HepG2 (cell line): ENCODE measurements around the gene TRMU. TPM values are rescaled to one million over a fixed set of nuclear protein-coding genes. Genes with fewer than 3 reads are reported as not detected.
A peak's percentile ranks its signal among the peaks of the same experiment; 100 is the strongest.

ENCODE experiments used
- ATAC-seq: fragments of 200-7000 bp; cut with Tn5 transposase; 3 replicates; pipeline ENCODE4 v1.9.1; 2020; ENCODE audit warnings: mild to moderate bottlenecking, moderate library complexity
- BruUV-seq: library from RNA; stranded (reverse); fragments of 400-500 nt; replicated peaks from 2 replicates; lab custom pipeline; 2021; lab: Mats Ljungman, UMichigan
- CTCF ChIA-PET: fragments of 300-600 bp; formaldehyde crosslinking; extraction: SDS; loops from one replicate; lab custom pipeline; 2021; ENCODE audit warnings: low total read pairs, inconsistent platforms, low intra/inter-chr PET ratio; lab: Yijun Ruan, JAX
- POLR2A ChIA-PET: fragments of 350-600 bp; sonication (Branson Sonifier 250); formaldehyde crosslinking; loops from one replicate; lab custom pipeline; 2020; ENCODE audit warnings: antibody characterized with exemption, inconsistent platforms; lab: Yijun Ruan, JAX
- DNase-seq: peaks from one replicate; pipeline ENCODE4 v3.0.0-alpha.2; 2015; ENCODE audit warnings: low spot score
- FAIRE-seq: peaks from 3 replicates; lab custom pipeline; 2011; peaks lifted over from hg19 to GRCh38; lab: Jason Lieb, UNC
- H2AFZ ChIP-seq: one replicate; pipeline ENCODE4 v1.6.1; 2011; ENCODE audit warnings: low read length, inconsistent platforms
- H3K27ac ChIP-seq: fragments of 300-600 bp; 3 replicates; pipeline ENCODE4 v1.8.0; 2011; ENCODE audit warnings: mixed run types, mild to moderate bottlenecking, mixed read lengths, low read length, inconsistent platforms; ENCODE audit not compliant: insufficient read depth; ENCODE audit errors: extremely low read length
- H3K27me3 ChIP-seq, 2 experiments: fragments of 200-600 bp in 1 of 2; 2 replicates in 1 of 2; 3 replicates in 1 of 2; pipeline versions ENCODE4 v1.6.0 to v1.8.0; 2011; ENCODE audit warnings: low read length in 2 of 2, mild to moderate bottlenecking in 2 of 2, moderate library complexity in 2 of 2, inconsistent platforms in 1 of 2; ENCODE audit not compliant: insufficient read depth in 2 of 2, control insufficient read depth in 1 of 2
- H3K36me3 ChIP-seq, 2 experiments: fragments of 200-600 bp in 1 of 2; replicated peaks in 1 of 2; 2 replicates in 1 of 2; 3 replicates in 1 of 2; pipeline versions ENCODE4 v1.5.1 to v1.8.0; 2011; ENCODE audit warnings: low read length in 2 of 2, inconsistent platforms in 1 of 2; ENCODE audit not compliant: insufficient read depth in 2 of 2, control insufficient read depth in 1 of 2
- H3K4me1 ChIP-seq: 2 replicates; pipeline ENCODE4 v1.5.1; 2012; ENCODE audit warnings: low read length, inconsistent platforms; ENCODE audit not compliant: insufficient read depth
- H3K4me2 ChIP-seq: 2 replicates; pipeline ENCODE4 v1.6.0; 2011; ENCODE audit warnings: low read depth, low read length, inconsistent platforms
- H3K4me3 ChIP-seq, 3 experiments: fragments of 200-600 bp in 1 of 3; sonication (generic), shearing (Covaris generic) in 1 of 3; replicated peaks in 1 of 3; 2 replicates each; pipeline ENCODE4 v1.5.1; 2011 to 2016; ENCODE audit warnings: low read length in 3 of 3, inconsistent platforms in 2 of 3, low read depth in 2 of 3, mild to moderate bottlenecking in 2 of 3, control low read depth in 1 of 3, mixed read lengths in 1 of 3; ENCODE audit not compliant: insufficient read depth in 1 of 3
- H3K79me2 ChIP-seq: one replicate; pipeline ENCODE4 v1.6.1; 2011; ENCODE audit warnings: low read length, inconsistent platforms; ENCODE audit not compliant: insufficient read depth
- H3K9ac ChIP-seq: 2 replicates; pipeline ENCODE4 v1.6.0; 2011; ENCODE audit warnings: mild to moderate bottlenecking, low read depth, low read length, inconsistent platforms; ENCODE audit not compliant: insufficient read depth
- H3K9me3 ChIP-seq: 2 replicates; pipeline ENCODE4 v1.5.1; 2012; ENCODE audit warnings: mild to moderate bottlenecking, low read length
- H4K20me1 ChIP-seq: 2 replicates; pipeline ENCODE4 v1.6.0; 2011; ENCODE audit warnings: inconsistent platforms, mild to moderate bottlenecking, low read length, moderate library complexity; ENCODE audit not compliant: insufficient read depth
- AGO2 ChIP-seq: fragments of 200-400 bp; formaldehyde crosslinking; optimal IDR thresholded peaks from 2 replicates; pipeline ENCODE3; 2017; ENCODE audit warnings: mild to moderate bottlenecking, low read depth, low read length, moderate library complexity
- GZF1 ChIP-seq: sonication (generic); formaldehyde crosslinking; IDR thresholded peaks from 2 replicates; pipeline ENCODE4 v1.5.1; 2020; ENCODE audit warnings: mild to moderate bottlenecking, missing genetic modification reagents
- PCBP2 ChIP-seq: fragments of 200-400 bp; formaldehyde crosslinking; optimal IDR thresholded peaks from 2 replicates; pipeline ENCODE3; 2018; ENCODE audit warnings: low read length, low read depth; ENCODE audit not compliant: poor library complexity, severe bottlenecking
- POLR2G ChIP-seq: fragments of 200-400 bp; formaldehyde crosslinking; IDR thresholded peaks from 2 replicates; pipeline ENCODE4 v1.6.1; 2018; ENCODE audit warnings: mild to moderate bottlenecking, low read depth, low read length, moderate library complexity
- ZNF180 ChIP-seq: sonication (generic); formaldehyde crosslinking; IDR thresholded peaks from 2 replicates; pipeline ENCODE4 v1.4.0; 2020; ENCODE audit warnings: low read depth, missing genetic modification reagents, borderline replicate concordance
- ZNF333 ChIP-seq: sonication (generic); formaldehyde crosslinking; IDR thresholded peaks from 2 replicates; pipeline ENCODE4 v1.4.0; 2020; ENCODE audit warnings: mild to moderate bottlenecking, missing genetic modification reagents, borderline replicate concordance
- ZNF615 ChIP-seq: sonication (generic); formaldehyde crosslinking; IDR thresholded peaks from 2 replicates; pipeline ENCODE4 v1.5.0; 2020; ENCODE audit warnings: mild to moderate bottlenecking, missing genetic modification reagents, borderline replicate concordance
- WGBS: methylation state at CpG from one replicate; pipeline ENCODE4 v1.1.6; 2017; ENCODE audit warnings: low lambda C conversion rate; 5-methylcytosine and 5-hydroxymethylcytosine counted together
- in situ Hi-C: cut with HindIII; loops from 2 replicates; pipeline ENCODE4 v1.10.0; 2017; ENCODE audit warnings: low pct_unique_long_range_greater_than_20kb; ENCODE audit not compliant: extremely low pct_ligation_motif_present
- intact Hi-C: fragments of 100-400 bp; cut with micrococcal nuclease; formaldehyde crosslinking; loops from one replicate; pipeline ENCODE4 v1.10.0; 2022; ENCODE audit not compliant: unreplicated experiment
- polyA plus RNA-seq, 8 experiments: library from polyadenylated mRNA; depleted of rRNA in 3 of 8; stranded (reverse) in 7 of 8; unstranded in 1 of 8; fragments of >200 nt; fragmentation: Illumina TruSeq in 4 of 8; extraction: Trizol in 4 of 8; gene quantifications; 2 replicates each; pipeline versions ENCODE4 v1.2.1 to v1.2.3, GENCODE V29; 2011 to 2016; ENCODE audit warnings: low read depth in 4 of 8, missing spikeins in 1 of 8, mixed read lengths in 1 of 8; ENCODE audit not compliant: insufficient read depth in 1 of 8
- total RNA-seq, 5 experiments: library from RNA; depleted of rRNA; stranded (reverse); fragments of >200 nt; fragmentation: Illumina TruSeq; extraction: Trizol; gene quantifications; 2 replicates each; pipeline ENCODE4 v1.2.3, GENCODE V29; 2016; ENCODE audit warnings: low read depth in 1 of 5

TRMU gene
- total and polyA plus RNA-seq, 2 of the 13 experiments (the other 11 are each of a cell fraction or from before 2014, with no cell fraction given): 31.0 to 50.2 TPM

GRCh38 chr22:46358766-46359165, 23.3 kb downstream of the TRMU start:
- Histone ChIP-seq H3K4me3 (no peak overlapping the region), H4K20me1 (no peaks in the 10 kb centered on the region)
- 98% methylated on average over 6 of the region's 6 CpGs for WGBS
- ATAC-seq: no peak
- no peak for TF ChIP-seq PCBP2
- no peak for TF ChIP-seq ZNF615 (CRISPR knock-in tag)
- no peak for TF ChIP-seq ZNF180 (CRISPR knock-in tag)
- TF ChIP-seq POLR2G: peak; percentile 26; the same call in 1 of the 2 replicates
- no peak for TF ChIP-seq GZF1 (CRISPR knock-in tag)
- TF ChIP-seq, all 625 proteins: peak for 1
- Histone ChIP-seq H3K27me3 (no peaks in the 10 kb centered on the region), H3K79me2 (no peaks in the 10 kb centered on the region), H3K36me3 (peaks cover 7 to 29% of the 10 kb centered on the region in 2 experiments; a peak in 3 of 5 replicates), H3K9ac (no peak overlapping the region), H3K4me1 (peaks cover 23% of the 10 kb centered on the region), H2AFZ (no peak overlapping the region), H3K9me3 (no peaks in the 10 kb centered on the region), H3K4me2 (no peak overlapping the region), H3K27ac (no peak overlapping the region)
- ChIA-PET POLR2A (no interaction called here), CTCF (no interaction called here)
- FAIRE-seq (no peak), DNase-seq (no peak)
- intact Hi-C loops (loop anchor here (5.0 kb wide), 1 partner anchor 189 kb away; no protein-coding TSS in a partner anchor), in situ Hi-C loops (loop anchor here (5.0 kb wide), 1 partner anchor 34 kb away; no protein-coding TSS in a partner anchor)
- BruUV-seq: no TSS peak

GRCh38 chr22:46359362-46359761, 23.8 kb downstream of the TRMU start:
- no peaks in the 10 kb centered on the region for H3K27me3 ChIP-seq
- ATAC-seq (no peak), FAIRE-seq (no peak), DNase-seq (no peak)
- H2AFZ ChIP-seq: no peak overlapping the region
- in situ Hi-C loops: loop anchor here (5.0 kb wide), 1 partner anchor 33 kb away; no protein-coding TSS in a partner anchor
- no peak overlapping the region for H3K4me2 ChIP-seq
- H3K27ac ChIP-seq: no peak overlapping the region
- no peaks in the 10 kb centered on the region for H4K20me1 ChIP-seq
- intact Hi-C loops: loop anchor here (5.0 kb wide), 1 partner anchor 188 kb away; no protein-coding TSS in a partner anchor
- CTCF ChIA-PET: no interaction called here
- BruUV-seq: no TSS peak
- no peak overlapping the region for H3K4me3 ChIP-seq
- H3K9me3 ChIP-seq: no peaks in the 10 kb centered on the region
- WGBS: 100% methylated on average over 7 of the region's 14 CpGs
- H3K36me3 ChIP-seq: peaks cover 5 to 23% of the 10 kb centered on the region in 2 experiments; a peak in 3 of 5 replicates
- H3K9ac ChIP-seq: no peak overlapping the region
- POLR2A ChIA-PET: no interaction called here
- no peaks in the 10 kb centered on the region for H3K79me2 ChIP-seq
- peaks cover 23% of the 10 kb centered on the region for H3K4me1 ChIP-seq
- no peak for TF ChIP-seq ZNF333 (CRISPR knock-in tag)
- peak; percentile 54 for TF ChIP-seq AGO2
